ENCODE results near the gene BSPRY. TPM values are rescaled to one million over a fixed set of nuclear protein-coding genes. Genes with fewer than 3 reads are reported as not detected.
"Not testable (repeated sequence)": the region's sequence is repeated elsewhere in the genome, so short reads cannot be mapped to it uniquely, and the experiment has no call there.

Gene BSPRY
- total RNA-seq, 1 experiment from 2014 or later = 14.5 TPM

GRCh38 chr9:113398796-113399195, 49.5 kb downstream of the BSPRY start:
- H3K27ac Mint-ChIP-seq (ENCODE audit: unreplicated experiment) = no peak overlapping the region
- H3K4me1 Mint-ChIP-seq (ENCODE audit: low read depth, unreplicated experiment) = peaks cover 18% of the 10 kb centered on the region
- H3K9me3 Mint-ChIP-seq (ENCODE audit: low read depth, unreplicated experiment) = no peaks in the 10 kb centered on the region
- peaks cover 15% of the 10 kb centered on the region for H3K36me3 Mint-ChIP-seq (ENCODE audit: insufficient read depth, unreplicated experiment)
- no peak for DNase-seq
- no peak overlapping the region for H3K4me3 Mint-ChIP-seq (ENCODE audit: low read depth, unreplicated experiment)
- TSS peak; percentile 18 for BruUV-seq (replicated peaks)
- CTCF ChIA-PET = no interaction called here
- H3K27me3 Mint-ChIP-seq (ENCODE audit: unreplicated experiment) = no peaks in the 10 kb centered on the region
- TF ChIP-seq, protein P1, sequence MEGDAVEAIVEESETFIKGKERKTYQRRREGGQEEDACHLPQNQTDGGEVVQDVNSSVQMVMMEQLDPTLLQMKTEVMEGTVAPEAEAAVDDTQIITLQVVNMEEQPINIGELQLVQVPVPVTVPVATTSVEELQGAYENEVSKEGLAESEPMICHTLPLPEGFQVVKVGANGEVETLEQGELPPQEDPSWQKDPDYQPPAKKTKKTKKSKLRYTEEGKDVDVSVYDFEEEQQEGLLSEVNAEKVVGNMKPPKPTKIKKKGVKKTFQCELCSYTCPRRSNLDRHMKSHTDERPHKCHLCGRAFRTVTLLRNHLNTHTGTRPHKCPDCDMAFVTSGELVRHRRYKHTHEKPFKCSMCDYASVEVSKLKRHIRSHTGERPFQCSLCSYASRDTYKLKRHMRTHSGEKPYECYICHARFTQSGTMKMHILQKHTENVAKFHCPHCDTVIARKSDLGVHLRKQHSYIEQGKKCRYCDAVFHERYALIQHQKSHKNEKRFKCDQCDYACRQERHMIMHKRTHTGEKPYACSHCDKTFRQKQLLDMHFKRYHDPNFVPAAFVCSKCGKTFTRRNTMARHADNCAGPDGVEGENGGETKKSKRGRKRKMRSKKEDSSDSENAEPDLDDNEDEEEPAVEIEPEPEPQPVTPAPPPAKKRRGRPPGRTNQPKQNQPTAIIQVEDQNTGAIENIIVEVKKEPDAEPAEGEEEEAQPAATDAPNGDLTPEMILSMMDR (IDR thresholded peaks at IDR 0.05; ENCODE audit: unreplicated experiment) = no peak
- intact Hi-C loops (cut with micrococcal nuclease; ENCODE audit: unreplicated experiment) = no loop called here

GRCh38 chr9:113399646-113400200, 50.4 kb downstream of the BSPRY start:
- TF ChIP-seq, protein P1 (IDR thresholded peaks at IDR 0.05; ENCODE audit: unreplicated experiment) = no peak
- Mint-ChIP-seq H3K36me3 (ENCODE audit: insufficient read depth, unreplicated experiment) (peaks cover 15% of the 10 kb centered on the region), H3K9me3 (ENCODE audit: low read depth, unreplicated experiment) (no peaks in the 10 kb centered on the region), H3K27ac (ENCODE audit: unreplicated experiment) (no peak overlapping the region), H3K4me3 (ENCODE audit: low read depth, unreplicated experiment) (peak overlapping the region; percentile 90), H3K4me1 (ENCODE audit: low read depth, unreplicated experiment) (peaks cover 18% of the 10 kb centered on the region), H3K27me3 (ENCODE audit: unreplicated experiment) (no peaks in the 10 kb centered on the region)
- no TSS peak for BruUV-seq (replicated peaks)
- intact Hi-C loops (cut with micrococcal nuclease; ENCODE audit: unreplicated experiment) = loop anchor here (2.0 to 5.0 kb wide), 2 partner anchors 17 to 57 kb away; partner anchors contain the start of gene WDR31
- no peak for DNase-seq
- CTCF ChIA-PET = interaction anchor here (2.4 kb wide), 1 partner anchor 11 kb away, joined by 8 read pairs; the partner anchor contains the start of genes C9orf43 and POLE3

- no TSS peak for BruUV-seq (replicated peaks)
- H3K27me3 Mint-ChIP-seq (ENCODE audit: unreplicated experiment) = no peaks in the 10 kb centered on the region
- intact Hi-C loops (cut with micrococcal nuclease; ENCODE audit: unreplicated experiment) = loop anchor here (2.0 to 5.0 kb wide), 2 partner anchors 18 to 59 kb away; partner anchors contain the start of gene WDR31
Observed at GRCh38 chr9:113401027-113401792, 51.9 kb downstream of the BSPRY start, which contains the start of gene ALAD. ALAD (minus strand) TSS chr9:113401284; CDS start chr9:113393559, 7,725 bp downstream.

DNA sequence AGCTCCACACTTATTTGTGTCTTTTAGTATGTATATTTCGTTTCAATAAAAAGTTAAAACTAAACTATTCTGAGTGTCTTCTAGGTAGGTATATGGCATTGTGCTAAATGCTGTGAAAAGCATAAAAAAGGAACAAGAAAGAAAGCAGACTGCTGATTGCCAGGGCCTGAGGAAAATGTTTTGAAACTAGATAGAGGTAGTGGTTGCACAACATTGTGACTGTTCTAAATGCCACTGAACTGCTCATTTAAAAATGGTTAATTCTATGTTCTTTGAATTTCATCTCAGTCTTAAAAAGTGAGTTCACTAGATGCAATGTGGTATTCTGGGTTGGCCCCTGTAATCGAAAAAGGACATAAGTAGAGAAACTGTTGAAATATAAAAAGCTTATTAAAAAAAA, 54.3 kb downstream of the BSPRY start:
- no peak for DNase-seq
- intact Hi-C loops (cut with micrococcal nuclease; ENCODE audit: unreplicated experiment) = loop anchor here (5.0 kb wide), 1 partner anchor 61 kb away; the partner anchor contains the start of gene WDR31
- no peak overlapping the region for H3K4me3 Mint-ChIP-seq (ENCODE audit: low read depth, unreplicated experiment)
- H3K27ac Mint-ChIP-seq (ENCODE audit: unreplicated experiment) = no peak overlapping the region
- peaks cover 21% of the 10 kb centered on the region for H3K4me1 Mint-ChIP-seq (ENCODE audit: low read depth, unreplicated experiment)
- CTCF ChIA-PET = interaction anchor here (0.5 to 0.7 kb wide), 2 partner anchors 92 to 264 kb away, joined by 3 to 4 read pairs; no protein-coding TSS in a partner anchor
- TF ChIP-seq, protein P1 (IDR thresholded peaks at IDR 0.05; ENCODE audit: unreplicated experiment) = no peak
- no peaks in the 10 kb centered on the region for H3K9me3 Mint-ChIP-seq (ENCODE audit: low read depth, unreplicated experiment)
- BruUV-seq (replicated peaks) = no TSS peak
- H3K36me3 Mint-ChIP-seq (ENCODE audit: insufficient read depth, unreplicated experiment) = peaks cover 17% of the 10 kb centered on the region
- H3K27me3 Mint-ChIP-seq (ENCODE audit: unreplicated experiment) = no peaks in the 10 kb centered on the region

More at GRCh38 chr9:113401027-113401792, 51.9 kb downstream of the BSPRY start, which contains the start of gene ALAD:
- DNase-seq = peak; percentile 98
- Mint-ChIP-seq H3K4me3 (ENCODE audit: low read depth, unreplicated experiment) (peak within 1 kb of the TSS; percentile 90), H3K36me3 (ENCODE audit: insufficient read depth, unreplicated experiment) (peaks cover 15% of the 10 kb centered on the region), H3K4me1 (ENCODE audit: low read depth, unreplicated experiment) (peaks cover 18% of the 10 kb centered on the region), H3K9me3 (ENCODE audit: low read depth, unreplicated experiment) (no peaks in the 10 kb centered on the region), H3K27ac (ENCODE audit: unreplicated experiment) (peak within 1 kb of the TSS; percentile 45)
- TF ChIP-seq, protein P1 (IDR thresholded peaks at IDR 0.05; ENCODE audit: unreplicated experiment) = peak; percentile 80
- CTCF ChIA-PET = interaction anchor here (1.0 to 2.4 kb wide), 3 partner anchors 9 to 60 kb away, joined by 3 to 8 read pairs (median 5); partner anchors contain the start of genes C9orf43, HDHD3 and POLE3

- intact Hi-C loops (cut with micrococcal nuclease; ENCODE audit: unreplicated experiment); H3K27me3 Mint-ChIP-seq (ENCODE audit: unreplicated experiment); H3K27ac Mint-ChIP-seq (ENCODE audit: unreplicated experiment); H3K4me3 Mint-ChIP-seq (ENCODE audit: low read depth, unreplicated experiment); DNase-seq; BruUV-seq (replicated peaks); H3K9me3 Mint-ChIP-seq (ENCODE audit: low read depth, unreplicated experiment): not testable (repeated sequence)
- peaks cover 30% of the 10 kb centered on the region for H3K36me3 Mint-ChIP-seq (ENCODE audit: insufficient read depth, unreplicated experiment)
- H3K4me1 Mint-ChIP-seq (ENCODE audit: low read depth, unreplicated experiment) = peaks cover 17% of the 10 kb centered on the region
- CTCF ChIA-PET = interaction anchor here (0.6 kb wide), 1 partner anchor 111 kb away, joined by 4 read pairs; no protein-coding TSS in a partner anchor
Observed at GRCh38 chr9:113406353-113406752, 57.0 kb downstream of the BSPRY start.

All from Calu3 (cell line).